ENCODE data around the gene FAM111A. TPM values are rescaled to one million over a fixed set of nuclear protein-coding genes. Genes with fewer than 3 reads are reported as not detected.

The FAM111A gene
- total and polyA plus RNA-seq, 12 donors, result 13.5 to 92.5 (median 31.4) TPM

DNA sequence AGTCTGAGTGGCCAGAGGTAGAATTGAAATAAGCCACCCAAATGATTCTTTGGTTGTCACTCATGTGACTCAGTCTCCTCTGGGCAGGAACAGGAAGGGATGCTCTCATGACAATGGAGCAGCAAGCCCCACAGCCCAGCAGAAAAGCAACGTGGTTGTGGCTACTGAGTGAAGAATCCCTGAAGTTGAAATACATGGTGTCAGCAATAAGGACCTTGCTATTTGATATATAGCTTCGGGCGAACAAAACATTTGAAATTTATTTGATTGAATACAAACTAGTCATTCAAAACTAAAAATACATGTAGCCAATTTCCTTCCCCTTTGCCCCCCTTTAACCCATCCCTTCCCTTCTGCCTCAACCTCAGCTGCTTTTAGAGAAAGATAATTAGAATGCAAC is 14.8 kb downstream of the FAM111A start:
- TF ChIP-seq, protein P1, sequence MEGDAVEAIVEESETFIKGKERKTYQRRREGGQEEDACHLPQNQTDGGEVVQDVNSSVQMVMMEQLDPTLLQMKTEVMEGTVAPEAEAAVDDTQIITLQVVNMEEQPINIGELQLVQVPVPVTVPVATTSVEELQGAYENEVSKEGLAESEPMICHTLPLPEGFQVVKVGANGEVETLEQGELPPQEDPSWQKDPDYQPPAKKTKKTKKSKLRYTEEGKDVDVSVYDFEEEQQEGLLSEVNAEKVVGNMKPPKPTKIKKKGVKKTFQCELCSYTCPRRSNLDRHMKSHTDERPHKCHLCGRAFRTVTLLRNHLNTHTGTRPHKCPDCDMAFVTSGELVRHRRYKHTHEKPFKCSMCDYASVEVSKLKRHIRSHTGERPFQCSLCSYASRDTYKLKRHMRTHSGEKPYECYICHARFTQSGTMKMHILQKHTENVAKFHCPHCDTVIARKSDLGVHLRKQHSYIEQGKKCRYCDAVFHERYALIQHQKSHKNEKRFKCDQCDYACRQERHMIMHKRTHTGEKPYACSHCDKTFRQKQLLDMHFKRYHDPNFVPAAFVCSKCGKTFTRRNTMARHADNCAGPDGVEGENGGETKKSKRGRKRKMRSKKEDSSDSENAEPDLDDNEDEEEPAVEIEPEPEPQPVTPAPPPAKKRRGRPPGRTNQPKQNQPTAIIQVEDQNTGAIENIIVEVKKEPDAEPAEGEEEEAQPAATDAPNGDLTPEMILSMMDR (IDR thresholded peaks at IDR 0.05), result no peak
- intact Hi-C loops (cut with DNase I), result no loop called here
- DNase-seq, result no peak
- H3K36me3 ChIP-seq (replicated peaks in 1 of 2), result no peaks in the 10 kb centered on the region
- H3K27me3 ChIP-seq, result no peaks in the 10 kb centered on the region
- WGBS, 4 donors, result 48 to 57% (median 50%) methylated on average over 3 of the region's 3 CpGs
- no peaks in the 10 kb centered on the region for H3K4me1 ChIP-seq (replicated peaks in 1 of 2)
- no peak overlapping the region for H3K27ac ChIP-seq
- H3K9me3 ChIP-seq (replicated peaks in 1 of 3), result no peaks in the 10 kb centered on the region
- H3K4me3 ChIP-seq, result no peak overlapping the region

DNA sequence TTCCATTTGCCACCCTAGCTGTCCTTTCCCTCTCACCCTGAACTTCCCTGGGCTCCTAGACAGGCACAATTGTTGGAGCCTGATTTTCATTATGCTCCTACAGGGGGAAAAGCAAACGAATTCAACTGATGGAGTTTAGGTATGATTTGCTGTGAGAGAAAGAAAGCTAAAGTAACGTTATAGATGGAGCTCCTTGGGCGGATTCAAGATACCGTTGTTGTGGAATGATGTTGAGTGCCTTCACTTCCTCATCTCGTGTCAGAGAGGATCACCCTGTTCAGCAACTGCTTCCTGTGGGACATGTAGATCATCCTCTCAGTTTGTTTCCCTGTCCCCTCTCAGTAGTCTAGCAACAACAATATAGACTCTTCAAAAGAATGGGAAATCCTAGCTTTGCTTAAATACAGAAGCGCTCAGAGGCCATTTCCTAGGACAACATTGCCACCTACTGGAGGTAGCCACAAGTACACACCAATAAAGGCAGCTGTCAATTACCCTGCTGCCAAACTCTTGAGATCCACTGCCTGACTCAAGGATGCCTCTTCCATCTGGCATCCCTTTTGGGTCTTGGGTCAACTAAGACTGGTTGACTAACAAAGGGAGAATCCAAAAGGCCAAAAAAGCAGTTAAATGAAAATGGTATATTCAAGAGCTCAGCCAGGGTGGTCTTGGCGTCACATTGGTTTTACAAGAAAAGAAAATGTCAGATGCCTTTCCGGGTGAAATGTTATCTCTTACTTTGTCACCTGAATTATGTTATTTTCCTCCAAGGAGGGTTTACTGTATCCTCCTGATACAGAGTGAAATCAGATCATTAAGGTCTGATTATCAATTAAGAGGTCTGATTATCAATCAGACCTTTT is 15.8 kb downstream of the FAM111A start:
- no peaks in the 10 kb centered on the region for H3K36me3 ChIP-seq (replicated peaks in 1 of 2)
- H3K27me3 ChIP-seq, result no peaks in the 10 kb centered on the region
- TF ChIP-seq, protein P1 (IDR thresholded peaks at IDR 0.05), result peak; percentile 60 to 84 (median 80)
- no peak for TF ChIP-seq POLR2A (IDR thresholded peaks at IDR 0.05)
- H3K27ac ChIP-seq, result no peak overlapping the region
- peak; percentile 44 to 83 (median 58) for DNase-seq
- 32 to 39% (median 37%) methylated on average over 8 of the region's 8 CpGs for WGBS, 4 donors
- peaks cover 0 to 4% (median 0%) of the 10 kb centered on the region in 3 donors for H3K9me3 ChIP-seq (replicated peaks in 1 of 3)
- intact Hi-C loops (cut with DNase I), result no loop called here
- H3K4me1 ChIP-seq (replicated peaks in 1 of 2), result no peaks in the 10 kb centered on the region
- H3K4me3 ChIP-seq, result no peak overlapping the region

DNA sequence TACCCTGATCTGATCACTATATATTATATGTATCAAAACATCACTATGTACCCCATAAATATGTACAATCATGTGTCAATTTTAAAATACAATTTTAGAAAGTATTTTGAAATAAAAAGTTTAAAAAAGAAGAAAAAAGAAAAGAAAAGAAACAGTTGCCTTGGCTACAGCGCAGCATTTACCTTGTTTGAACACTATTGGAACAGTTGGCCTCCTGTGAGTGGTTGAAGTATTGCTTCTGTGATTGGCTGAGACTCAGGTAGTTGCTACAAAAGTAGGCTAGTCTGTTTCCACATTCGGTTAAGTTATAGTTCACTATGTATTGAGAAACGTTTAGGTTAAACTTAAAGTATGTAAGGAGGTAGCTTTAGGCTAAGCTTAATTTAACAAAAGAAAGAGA is 21.4 kb downstream of the FAM111A start:
- TF ChIP-seq POLR2A (IDR thresholded peaks at IDR 0.05), result no peak
- TF ChIP-seq, protein P1 (IDR thresholded peaks at IDR 0.05), result no peak
- Histone ChIP-seq H3K27ac (no peak overlapping the region), H3K36me3 (replicated peaks in 1 of 2) (no peaks in the 10 kb centered on the region), H3K4me1 (replicated peaks in 1 of 2) (no peaks in the 10 kb centered on the region), H3K4me3 (no peak overlapping the region), H3K9me3 (replicated peaks in 1 of 3) (peaks cover 0 to 4% (median 0%) of the 10 kb centered on the region in 3 donors), H3K27me3 (no peaks in the 10 kb centered on the region)
- intact Hi-C loops (cut with DNase I), result no loop called here
- DNase-seq, result no peak
- WGBS, 4 donors, result 49 to 81% (median 64%) methylated on average over 3 of the region's 3 CpGs

DNA sequence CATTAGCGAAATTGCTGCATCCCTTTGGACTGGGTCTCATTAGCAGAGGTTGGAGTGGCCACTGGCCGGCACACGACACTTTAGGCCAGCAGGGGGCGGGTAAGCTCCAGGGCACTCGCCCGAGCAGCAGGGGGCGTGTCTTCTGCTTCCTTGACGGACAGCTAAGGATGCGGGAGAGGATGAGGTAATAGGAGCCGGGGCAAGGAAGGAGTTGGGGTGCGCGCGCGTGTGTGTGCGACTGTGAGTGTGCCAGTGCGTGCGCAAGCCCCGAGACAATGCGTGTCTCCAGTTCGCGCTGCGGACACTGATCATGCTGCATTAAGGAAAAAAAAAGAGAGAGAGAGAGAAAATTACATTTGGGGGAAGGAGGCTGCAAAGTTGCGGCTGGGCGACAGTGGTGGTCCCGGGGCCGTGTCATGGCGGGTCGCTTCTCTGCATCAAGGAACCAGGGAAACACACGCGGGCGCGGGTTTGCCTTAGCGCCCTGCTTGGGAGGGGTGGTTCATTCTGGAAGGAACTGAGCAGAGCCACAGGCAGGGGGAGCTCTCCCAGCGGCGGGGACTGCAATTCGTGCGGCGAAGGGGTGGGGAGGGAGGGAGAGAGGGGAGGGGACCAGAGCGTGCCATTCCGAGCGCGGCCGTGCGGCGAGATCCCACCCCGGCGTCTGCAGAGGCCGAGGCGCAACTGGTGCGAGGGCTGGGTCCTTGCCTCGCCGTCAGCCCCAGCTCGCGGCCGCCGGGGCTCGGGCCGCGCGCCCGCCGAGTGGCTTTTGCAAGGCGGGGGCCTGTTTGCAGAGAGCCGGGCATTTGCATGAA is 29.1 kb downstream of the FAM111A start, which contains the start of gene DTX4:
Gene DTX4 (plus strand): TSS at position 625 of the 815 bp plus-strand sequence. CDS start 464 bp downstream, outside the sequence.
- peaks cover 0 to 12% of the 10 kb centered on the region in 2 donors for H3K4me1 ChIP-seq (replicated peaks in 1 of 2)
- no peaks in the 10 kb centered on the region for H3K36me3 ChIP-seq (replicated peaks in 1 of 2)
- intact Hi-C loops (cut with DNase I), result loop anchor here (5.0 to 10.0 kb wide), 4 partner anchors 36 to 513 kb away; partner anchors contain the start of gene OR5A2 (in 1 of the 2)
- WGBS, 4 donors, result 0 to 1% (median 0%) methylated on average over 34 to 64 of the region's 64 CpGs
- peak within 1 kb of the TSS in 2 of 5 donors; percentile 79 to 83 for H3K27ac ChIP-seq
- H3K27me3 ChIP-seq, result no peaks in the 10 kb centered on the region
- H3K9me3 ChIP-seq (replicated peaks in 1 of 3), result no peaks in the 10 kb centered on the region
- peak in 1 of 2 donors; percentile 18 for TF ChIP-seq POLR2A (IDR thresholded peaks at IDR 0.05)
- TF ChIP-seq, protein P1 (IDR thresholded peaks at IDR 0.05), result peak; percentile 81 to 98 (median 94)
- peak; percentile 90 to 97 (median 96) for DNase-seq
- H3K4me3 ChIP-seq, result peak within 1 kb of the TSS in 2 of 4 donors; percentile 27 to 67

All from adrenal gland (tissue), 12 donors.